Sigmoid colon (tissue), 4 donors: ENCODE measurements around the gene ABCB8.

Source experiments
- POLR2AphosphoS5 ChIP-seq, 4 donors: sonication (generic); formaldehyde crosslinking; IDR thresholded peaks; one replicate each; pipeline ENCODE4 v1.6.1; 2017; ENCODE audit warnings: antibody characterized with exemption in 4 of 4
- TF ChIP-seq, protein P1 (sequence below), 4 experiments: fragments of 450-650 bp in 3 of 4; fragments of 200-600 bp in 1 of 4; IDR thresholded peaks; one replicate each; pipeline ENCODE4 v1.5.1; 2016 to 2019; ENCODE audit warnings: antibody characterized with exemption in 4 of 4, mild to moderate bottlenecking in 3 of 4, moderate library complexity in 2 of 4

- TF ChIP-seq POLR2AphosphoS5 (IDR thresholded peaks at IDR 0.05) = no peak
- TF ChIP-seq, protein P1, sequence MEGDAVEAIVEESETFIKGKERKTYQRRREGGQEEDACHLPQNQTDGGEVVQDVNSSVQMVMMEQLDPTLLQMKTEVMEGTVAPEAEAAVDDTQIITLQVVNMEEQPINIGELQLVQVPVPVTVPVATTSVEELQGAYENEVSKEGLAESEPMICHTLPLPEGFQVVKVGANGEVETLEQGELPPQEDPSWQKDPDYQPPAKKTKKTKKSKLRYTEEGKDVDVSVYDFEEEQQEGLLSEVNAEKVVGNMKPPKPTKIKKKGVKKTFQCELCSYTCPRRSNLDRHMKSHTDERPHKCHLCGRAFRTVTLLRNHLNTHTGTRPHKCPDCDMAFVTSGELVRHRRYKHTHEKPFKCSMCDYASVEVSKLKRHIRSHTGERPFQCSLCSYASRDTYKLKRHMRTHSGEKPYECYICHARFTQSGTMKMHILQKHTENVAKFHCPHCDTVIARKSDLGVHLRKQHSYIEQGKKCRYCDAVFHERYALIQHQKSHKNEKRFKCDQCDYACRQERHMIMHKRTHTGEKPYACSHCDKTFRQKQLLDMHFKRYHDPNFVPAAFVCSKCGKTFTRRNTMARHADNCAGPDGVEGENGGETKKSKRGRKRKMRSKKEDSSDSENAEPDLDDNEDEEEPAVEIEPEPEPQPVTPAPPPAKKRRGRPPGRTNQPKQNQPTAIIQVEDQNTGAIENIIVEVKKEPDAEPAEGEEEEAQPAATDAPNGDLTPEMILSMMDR (IDR thresholded peaks at IDR 0.05) = no peak
Observed at GRCh38 chr7:151013733-151014497, 14.3 kb upstream of the ABCB8 start.
